Esophagus muscularis mucosa (tissue), 4 donors: ENCODE measurements around the gene CTU2. TPM values are rescaled to one million over a fixed set of nuclear protein-coding genes. Genes with fewer than 3 reads are reported as not detected.

Source experiments
- DNase-seq: peaks from one replicate; pipeline ENCODE4 v3.0.0-alpha.2; 2017; ENCODE audit errors: extremely low spot score
- H3K27ac ChIP-seq, 4 donors: fragments of 200-600 bp; sonication (generic); replicated peaks in 1 of 4; 1 replicate in 3 of 4; 2 replicates in 1 of 4; pipeline ENCODE4 v1.5.1; 2016 to 2019; ENCODE audit warnings: mild to moderate bottlenecking in 1 of 4
- H3K27me3 ChIP-seq, 4 donors: fragments of 200-600 bp; sonication (generic); one replicate each; pipeline versions ENCODE4 v1.5.1 to v1.6.0; 2016 to 2019
- H3K36me3 ChIP-seq, 4 donors: fragments of 200-600 bp; sonication (generic); one replicate each; pipeline ENCODE4 v1.5.1; 2016 to 2019
- H3K4me1 ChIP-seq, 4 donors: fragments of 200-600 bp; sonication (generic); one replicate each; pipeline ENCODE4 v1.5.1; 2016 to 2019
- H3K4me3 ChIP-seq, 4 donors: fragments of 200-600 bp; sonication (generic); 1 replicate in 2 of 4; 2 replicates in 2 of 4; pipeline ENCODE4 v1.5.1; 2016 to 2019; ENCODE audit warnings: mild to moderate bottlenecking in 4 of 4, moderate library complexity in 1 of 4
- H3K9me3 ChIP-seq, 4 donors: fragments of 200-600 bp; sonication (generic); 1 replicate in 3 of 4; 2 replicates in 1 of 4; pipeline ENCODE4 v1.5.1; 2016 to 2019
- CTCF ChIP-seq, 3 experiments: fragments of 200-600 bp in 2 of 3; fragments of 450-650 bp in 1 of 3; sonication (generic) in 2 of 3; IDR thresholded peaks; one replicate each; pipeline ENCODE4 v1.5.1; 2017 to 2019; ENCODE audit warnings: antibody characterized with exemption in 3 of 3, mild to moderate bottlenecking in 2 of 3, moderate library complexity in 1 of 3
- EP300 ChIP-seq: sonication (generic); formaldehyde crosslinking; IDR thresholded peaks from one replicate; pipeline ENCODE4 v1.6.1; 2017; ENCODE audit warnings: antibody characterized with exemption
- POLR2A ChIP-seq: fragments of 450-650 bp; IDR thresholded peaks from one replicate; pipeline ENCODE4 v1.6.1; 2017; ENCODE audit warnings: antibody characterized with exemption, moderate library complexity, mild to moderate bottlenecking, low read depth
- POLR2AphosphoS5 ChIP-seq, 2 donors: sonication (generic); formaldehyde crosslinking; IDR thresholded peaks; one replicate each; pipeline ENCODE4 v1.6.1; 2017; ENCODE audit warnings: antibody characterized with exemption in 2 of 2
- WGBS: methylation state at CpG from one replicate; pipeline ENCODE4 v1.1.5; 2018; 5-methylcytosine and 5-hydroxymethylcytosine counted together
- intact Hi-C: fragments of 100-400 bp; cut with DNase I; formaldehyde crosslinking; loops from one replicate; pipeline ENCODE4 v1.15.1; 2023
- total RNA-seq, 4 donors: library from RNA; depleted of rRNA; stranded (reverse); fragments of >200 nt; gene quantifications; one replicate each; pipeline versions ENCODE4 v1.1.0 to v1.2.1, GENCODE V29; 2016

CTU2 gene
- total RNA-seq, 4 donors from 2014 or later = 8.9 to 14.7 (median 10.3) TPM

- Histone ChIP-seq H3K4me1 (peaks cover 0 to 19% (median 8%) of the 10 kb centered on the region in 4 donors), H3K27me3 (no peaks in the 10 kb centered on the region), H3K36me3 (peaks cover 75 to 86% (median 84%) of the 10 kb centered on the region in 4 donors), H3K27ac (no peak overlapping the region), H3K4me3 (no peak overlapping the region), H3K9me3 (no peaks in the 10 kb centered on the region)
- TF ChIP-seq CTCF (IDR thresholded peaks at IDR 0.05) (no peak), POLR2AphosphoS5 (IDR thresholded peaks at IDR 0.05) (no peak), POLR2A (no peak), EP300 (no peak)
- DNase-seq = no peak
- 94% methylated on average over 13 of the region's 21 CpGs for WGBS
- intact Hi-C loops = no loop called here
Measured at GRCh38 chr16:88716601-88717001, 10.3 kb downstream of the CTU2 start.

GRCh38 chr16:88718178-88718577, 11.9 kb downstream of the CTU2 start:
- no peak for TF ChIP-seq POLR2A
- no peak for TF ChIP-seq CTCF (IDR thresholded peaks at IDR 0.05)
- no peak for TF ChIP-seq EP300
- no peak for TF ChIP-seq POLR2AphosphoS5 (IDR thresholded peaks at IDR 0.05)
- no peak for DNase-seq
- Histone ChIP-seq H3K9me3 (no peaks in the 10 kb centered on the region), H3K4me3 (no peak overlapping the region), H3K4me1 (peaks cover 0 to 11% (median 8%) of the 10 kb centered on the region in 4 donors), H3K27ac (no peak overlapping the region), H3K36me3 (peaks cover 91 to 100% (median 99%) of the 10 kb centered on the region in 4 donors), H3K27me3 (no peaks in the 10 kb centered on the region)
- 82% methylated on average over 10 of the region's 11 CpGs for WGBS
- intact Hi-C loops = no loop called here

GRCh38 chr16:88719267-88719932, 13.1 kb downstream of the CTU2 start:
- DNase-seq = no peak
- Histone ChIP-seq H3K4me1 (peaks cover 0 to 11% (median 8%) of the 10 kb centered on the region in 4 donors), H3K4me3 (no peak overlapping the region), H3K27me3 (no peaks in the 10 kb centered on the region), H3K9me3 (no peaks in the 10 kb centered on the region), H3K27ac (peak overlapping the region; percentile 23 to 56 (median 54)), H3K36me3 (peaks cover 97 to 100% (median 100%) of the 10 kb centered on the region in 4 donors)
- TF ChIP-seq POLR2AphosphoS5 (IDR thresholded peaks at IDR 0.05) = peak; percentile 9 to 54
- no peak for TF ChIP-seq EP300
- TF ChIP-seq POLR2A = no peak
- no peak for TF ChIP-seq CTCF (IDR thresholded peaks at IDR 0.05)
- 56% methylated on average over 22 of the region's 29 CpGs for WGBS
- intact Hi-C loops = no loop called here

GRCh38 chr16:88719933-88720296, 13.6 kb downstream of the CTU2 start:
- H3K27me3 ChIP-seq = no peaks in the 10 kb centered on the region
- 92% methylated on average over 18 of the region's 19 CpGs for WGBS
- H3K9me3 ChIP-seq = no peaks in the 10 kb centered on the region
- H3K4me3 ChIP-seq = no peak overlapping the region
- peaks cover 98 to 100% (median 100%) of the 10 kb centered on the region in 4 donors for H3K36me3 ChIP-seq
- no peak for DNase-seq
- intact Hi-C loops = no loop called here
- no peak for TF ChIP-seq POLR2A
- TF ChIP-seq CTCF (IDR thresholded peaks at IDR 0.05) = no peak
- no peak for TF ChIP-seq EP300
- no peak for TF ChIP-seq POLR2AphosphoS5 (IDR thresholded peaks at IDR 0.05)
- H3K27ac ChIP-seq = peak overlapping the region; percentile 23 to 56 (median 54)
- H3K4me1 ChIP-seq = peaks cover 0 to 11% (median 8%) of the 10 kb centered on the region in 4 donors
